Keratinocyte (primary cell): ENCODE results near the gene DBF4B. TPM values are rescaled to one million over a fixed set of nuclear protein-coding genes. Genes with fewer than 3 reads are reported as not detected.
A peak's percentile ranks its signal among the peaks of the same experiment; 100 is the strongest.
"Not testable (repeated sequence)": the region's sequence is repeated elsewhere in the genome, so short reads cannot be mapped to it uniquely, and the experiment has no call there.

Experiments used
- DNase-seq: peaks from one replicate; pipeline ENCODE4 v3.0.0-alpha.2; 2011; ENCODE audit warnings: low read depth, missing footprints, low spot score
- FAIRE-seq: peaks from 2 replicates; lab custom pipeline; 2011; peaks lifted over from hg19 to GRCh38; lab: Jason Lieb, UNC
- H2AFZ ChIP-seq: 2 replicates; pipeline ENCODE4 v1.6.0; 2012; ENCODE audit warnings: low read length, control low read depth, inconsistent platforms; ENCODE audit not compliant: control insufficient read depth
- H3K27ac ChIP-seq: 2 replicates; pipeline ENCODE4 v1.5.1; 2011; ENCODE audit warnings: low read length; ENCODE audit not compliant: control insufficient read depth, insufficient read depth
- H3K27me3 ChIP-seq: 3 replicates; pipeline ENCODE4 v1.6.0; 2011; ENCODE audit warnings: low read length; ENCODE audit not compliant: control insufficient read depth, insufficient read depth; ENCODE audit errors: extremely low read depth
- H3K36me3 ChIP-seq, 2 experiments: 2 replicates in 1 of 2; 3 replicates in 1 of 2; pipeline ENCODE4 v1.5.1; 2011; ENCODE audit warnings: low read length in 2 of 2, mild to moderate bottlenecking in 1 of 2; ENCODE audit not compliant: control insufficient read depth in 2 of 2, insufficient read depth in 2 of 2; ENCODE audit errors: extremely low read depth in 1 of 2
- H3K4me1 ChIP-seq: 3 replicates; pipeline ENCODE4 v1.5.1; 2011; ENCODE audit warnings: low read length; ENCODE audit not compliant: control insufficient read depth, insufficient read depth; ENCODE audit errors: extremely low read depth
- H3K4me2 ChIP-seq: 3 replicates; pipeline ENCODE4 v1.6.0; 2011; ENCODE audit warnings: low read depth, low read length; ENCODE audit not compliant: control insufficient read depth, insufficient read depth; ENCODE audit errors: extremely low read depth
- H3K4me3 ChIP-seq, 3 experiments: fragments of 200-600 bp in 1 of 3; sonication (generic) in 1 of 3; 2 replicates in 2 of 3; 3 replicates in 1 of 3; pipeline ENCODE4 v1.5.1; 2011 to 2016; ENCODE audit warnings: low read length in 3 of 3, mild to moderate bottlenecking in 3 of 3, control low read depth in 2 of 3, inconsistent platforms in 1 of 3, low read depth in 1 of 3, mixed read lengths in 1 of 3, mixed run types in 1 of 3, moderate library complexity in 1 of 3; ENCODE audit not compliant: control insufficient read depth in 2 of 3, insufficient read depth in 2 of 3; ENCODE audit errors: extremely low read depth in 1 of 3
- H3K79me2 ChIP-seq: 2 replicates; pipeline ENCODE4 v1.6.0; 2012; ENCODE audit warnings: low read length; ENCODE audit not compliant: control insufficient read depth, insufficient read depth
- H3K9ac ChIP-seq: 3 replicates; pipeline ENCODE4 v1.6.0; 2011; ENCODE audit warnings: low read length; ENCODE audit not compliant: control insufficient read depth, insufficient read depth; ENCODE audit errors: extremely low read depth
- H3K9me1 ChIP-seq: 3 replicates; pipeline ENCODE4 v1.6.0; 2011; ENCODE audit warnings: low read length; ENCODE audit not compliant: control insufficient read depth, insufficient read depth; ENCODE audit errors: extremely low read depth
- H3K9me3 ChIP-seq: 2 replicates; pipeline ENCODE4 v1.5.1; 2012; ENCODE audit warnings: low read depth, low read length; ENCODE audit not compliant: control insufficient read depth
- H4K20me1 ChIP-seq: 3 replicates; pipeline ENCODE4 v1.6.0; 2011; ENCODE audit warnings: low read length; ENCODE audit not compliant: control insufficient read depth, insufficient read depth; ENCODE audit errors: extremely low read depth
- CTCF ChIP-seq, 3 experiments: IDR thresholded peaks in 1 of 3; conservative IDR thresholded peaks in 1 of 3; optimal IDR thresholded peaks in 1 of 3; 2 replicates in 2 of 3; 3 replicates in 1 of 3; pipeline versions ENCODE3 to v1.5.1; 2011; ENCODE audit warnings: low read length in 3 of 3, mild to moderate bottlenecking in 3 of 3, moderate library complexity in 2 of 3, control low read depth in 1 of 3, inconsistent platforms in 1 of 3; ENCODE audit not compliant: insufficient read depth in 2 of 3; ENCODE audit errors: extremely low read depth in 1 of 3
- EZH2 ChIP-seq: IDR thresholded peaks from one replicate; pipeline ENCODE4 v1.6.1; 2012; ENCODE audit warnings: inconsistent platforms, mild to moderate bottlenecking, low read length, moderate library complexity
- dilution Hi-C: fragments of 300-500 bp; cut with MboI; formaldehyde crosslinking; loops from one replicate; pipeline ENCODE4 v1.7.0; 2020; ENCODE audit warnings: low sequenced_read_pairs; ENCODE audit not compliant: extremely low pct_ligation_motif_present
- polyA plus RNA-seq, 5 experiments: library from polyadenylated mRNA; depleted of rRNA in 3 of 5; stranded (reverse) in 3 of 5; stranded (forward) in 1 of 5; unstranded in 1 of 5; fragments of >200 nt; gene quantifications; 1 replicate in 1 of 5; 2 replicates in 3 of 5; 3 replicates in 1 of 5; pipeline versions ENCODE4 v1.2.1 to v1.2.3, GENCODE V29; 2011 to 2012; ENCODE audit warnings: missing spikeins in 2 of 5, low read depth in 1 of 5, low replicate concordance in 1 of 5

The DBF4B gene
- polyA plus RNA-seq, 1 donor (not counting 4 experiments of a cell fraction or from before 2014, with no cell fraction given) = 4.0 TPM

DNA sequence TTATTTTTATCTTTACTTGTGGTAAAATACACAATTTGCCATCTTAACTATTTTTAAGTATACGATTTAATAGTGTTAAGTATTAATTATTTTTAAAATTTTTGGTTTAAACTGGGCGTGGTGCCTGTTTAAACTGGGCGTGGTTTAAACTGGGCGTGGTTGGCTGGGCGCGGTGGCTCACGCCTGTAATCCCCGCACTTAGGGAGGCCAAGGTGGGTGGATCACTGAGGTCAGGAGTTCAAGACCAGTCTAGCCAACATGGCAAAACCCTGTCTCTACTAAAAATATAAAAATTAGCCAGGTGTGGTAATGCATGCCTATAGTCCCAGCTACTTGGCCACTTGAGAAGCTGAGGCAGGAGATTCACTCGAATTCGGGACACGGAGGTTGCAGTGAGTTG, 14.9 kb upstream of the DBF4B start:
- FAIRE-seq = no peak

GRCh38 chr17:44700288-44700687, 8.2 kb upstream of the DBF4B start:
- dilution Hi-C loops, H4K20me1 ChIP-seq, FAIRE-seq, H3K36me3 ChIP-seq, H3K9me1 ChIP-seq, H3K4me1 ChIP-seq, H3K79me2 ChIP-seq, H2AFZ ChIP-seq, H3K9me3 ChIP-seq, H3K27me3 ChIP-seq, H3K9ac ChIP-seq, H3K4me2 ChIP-seq, DNase-seq, H3K27ac ChIP-seq, H3K4me3 ChIP-seq: not testable (repeated sequence)

More for the DNA sequence above, 14.9 kb upstream of the DBF4B start:
- no peaks in the 10 kb centered on the region for H4K20me1 ChIP-seq
- no peaks in the 10 kb centered on the region for H3K27me3 ChIP-seq
- peaks cover 5% of the 10 kb centered on the region for H3K9me1 ChIP-seq
- H3K36me3 ChIP-seq = no peaks in the 10 kb centered on the region
- H3K79me2 ChIP-seq = peaks cover 9% of the 10 kb centered on the region
- no peak overlapping the region for H3K4me2 ChIP-seq
- no peaks in the 10 kb centered on the region for H3K9me3 ChIP-seq
- H3K4me3 ChIP-seq = no peak overlapping the region
- H3K9ac ChIP-seq = no peak overlapping the region
- dilution Hi-C loops = no loop called here
- TF ChIP-seq EZH2 (no peak), CTCF (optimal IDR thresholded peaks at IDR 0.05 in 1 of 3, IDR thresholded peaks at IDR 0.05 in 1 of 3, conservative IDR thresholded peaks at IDR 0.05 in 1 of 3; ENCODE audit: extremely low read depth in 1 of 3, insufficient read depth in 2 of 3, low read length in 3 of 3) (no peak)
- H3K4me1 ChIP-seq = peaks cover 16% of the 10 kb centered on the region
- no peak for DNase-seq
- no peak overlapping the region for H3K27ac ChIP-seq
- H2AFZ ChIP-seq = no peak overlapping the region

- H3K27ac ChIP-seq = peak overlapping the region; percentile 85
- TF ChIP-seq CTCF (optimal IDR thresholded peaks at IDR 0.05 in 1 of 3, IDR thresholded peaks at IDR 0.05 in 1 of 3, conservative IDR thresholded peaks at IDR 0.05 in 1 of 3; ENCODE audit: extremely low read depth in 1 of 3, insufficient read depth in 2 of 3, low read length in 3 of 3) (no peak), EZH2 (no peak)
- dilution Hi-C loops = no loop called here
- no peak for FAIRE-seq
- H3K9ac ChIP-seq = peak overlapping the region; percentile 98
- peak overlapping the region; percentile 88 for H3K4me2 ChIP-seq
- no peaks in the 10 kb centered on the region for H4K20me1 ChIP-seq
- peak overlapping the region; percentile 63 to 98 (median 93) for H3K4me3 ChIP-seq
- H3K36me3 ChIP-seq = no peaks in the 10 kb centered on the region
- no peak for DNase-seq
- H3K9me3 ChIP-seq = no peaks in the 10 kb centered on the region
- H3K9me1 ChIP-seq = no peaks in the 10 kb centered on the region
- H3K79me2 ChIP-seq = peaks cover 16% of the 10 kb centered on the region
- H3K4me1 ChIP-seq = peaks cover 7% of the 10 kb centered on the region
- H2AFZ ChIP-seq = peak overlapping the region; percentile 94
- no peaks in the 10 kb centered on the region for H3K27me3 ChIP-seq
Observed at GRCh38 chr17:44707755-44708400, 587 bp upstream of the DBF4B start.
